Calu3 (cell line): ENCODE measurements around the gene MRPL43. TPM values are rescaled to one million over a fixed set of nuclear protein-coding genes. Genes with fewer than 3 reads are reported as not detected.

Experiments used
- BruUV-seq: library from RNA; stranded (reverse); fragments of 400-500 nt; replicated peaks from 2 replicates; lab custom pipeline; 2021; lab: Mats Ljungman, UMichigan
- CTCF ChIA-PET: fragments of 300-600 bp; sonication (Branson Sonifier 250); formaldehyde crosslinking; loops from one replicate; lab custom pipeline; 2022; ENCODE audit warnings: antibody characterized with exemption; lab: Charles Lee
- DNase-seq: peaks from one replicate; pipeline ENCODE4 v3.0.0; 2022
- H3K27ac Mint-ChIP-seq: one replicate; pipeline ENCODE4 v1.8.0; 2022; ENCODE audit warnings: mixed read lengths; ENCODE audit not compliant: unreplicated experiment
- H3K27me3 Mint-ChIP-seq: one replicate; pipeline ENCODE4 v1.8.0; 2022; ENCODE audit warnings: mixed read lengths; ENCODE audit not compliant: unreplicated experiment
- H3K36me3 Mint-ChIP-seq: one replicate; pipeline ENCODE4 v1.8.0; 2022; ENCODE audit warnings: mild to moderate bottlenecking, moderate library complexity, mixed read lengths; ENCODE audit not compliant: insufficient read depth, unreplicated experiment
- H3K4me1 Mint-ChIP-seq: one replicate; pipeline ENCODE4 v1.8.0; 2022; ENCODE audit warnings: mild to moderate bottlenecking, low read depth, mixed read lengths; ENCODE audit not compliant: unreplicated experiment
- H3K4me3 Mint-ChIP-seq: one replicate; pipeline ENCODE4 v1.8.0; 2022; ENCODE audit warnings: mild to moderate bottlenecking, low read depth, moderate library complexity, mixed read lengths; ENCODE audit not compliant: unreplicated experiment
- H3K9me3 Mint-ChIP-seq: one replicate; pipeline ENCODE4 v1.8.0; 2022; ENCODE audit warnings: low read depth, mixed read lengths; ENCODE audit not compliant: unreplicated experiment
- CTCF ChIP-seq: fragments of 200-600 bp; IDR thresholded peaks from one replicate; pipeline ENCODE4 v1.8.0; 2022; ENCODE audit warnings: antibody characterized with exemption; ENCODE audit not compliant: unreplicated experiment
- intact Hi-C: fragments of 100-400 bp; cut with micrococcal nuclease; formaldehyde crosslinking; loops from one replicate; pipeline ENCODE4 v1.10.0; 2022; ENCODE audit not compliant: unreplicated experiment
- total RNA-seq: library from RNA; stranded (reverse); gene quantifications from 2 replicates; pipeline ENCODE4 v1.2.3, GENCODE V29; 2022

Gene MRPL43
- total RNA-seq, 1 experiment from 2014 or later, result 44.7 TPM

GRCh38 chr10:101029520-101030295 is 42.4 kb upstream of the MRPL43 start:
- H3K27me3 Mint-ChIP-seq, result no peaks in the 10 kb centered on the region
- intact Hi-C loops, result no loop called here
- H3K4me3 Mint-ChIP-seq, result no peak overlapping the region
- CTCF ChIA-PET, result interaction anchor here (1.4 kb wide), 1 partner anchor 18 kb away, joined by 10 read pairs; no protein-coding TSS in a partner anchor
- no peak for TF ChIP-seq CTCF
- no peak for DNase-seq
- BruUV-seq, result no TSS peak
- peaks cover 32% of the 10 kb centered on the region for H3K36me3 Mint-ChIP-seq
- no peak overlapping the region for H3K27ac Mint-ChIP-seq
- peaks cover 8% of the 10 kb centered on the region for H3K4me1 Mint-ChIP-seq
- H3K9me3 Mint-ChIP-seq, result no peaks in the 10 kb centered on the region

DNA sequence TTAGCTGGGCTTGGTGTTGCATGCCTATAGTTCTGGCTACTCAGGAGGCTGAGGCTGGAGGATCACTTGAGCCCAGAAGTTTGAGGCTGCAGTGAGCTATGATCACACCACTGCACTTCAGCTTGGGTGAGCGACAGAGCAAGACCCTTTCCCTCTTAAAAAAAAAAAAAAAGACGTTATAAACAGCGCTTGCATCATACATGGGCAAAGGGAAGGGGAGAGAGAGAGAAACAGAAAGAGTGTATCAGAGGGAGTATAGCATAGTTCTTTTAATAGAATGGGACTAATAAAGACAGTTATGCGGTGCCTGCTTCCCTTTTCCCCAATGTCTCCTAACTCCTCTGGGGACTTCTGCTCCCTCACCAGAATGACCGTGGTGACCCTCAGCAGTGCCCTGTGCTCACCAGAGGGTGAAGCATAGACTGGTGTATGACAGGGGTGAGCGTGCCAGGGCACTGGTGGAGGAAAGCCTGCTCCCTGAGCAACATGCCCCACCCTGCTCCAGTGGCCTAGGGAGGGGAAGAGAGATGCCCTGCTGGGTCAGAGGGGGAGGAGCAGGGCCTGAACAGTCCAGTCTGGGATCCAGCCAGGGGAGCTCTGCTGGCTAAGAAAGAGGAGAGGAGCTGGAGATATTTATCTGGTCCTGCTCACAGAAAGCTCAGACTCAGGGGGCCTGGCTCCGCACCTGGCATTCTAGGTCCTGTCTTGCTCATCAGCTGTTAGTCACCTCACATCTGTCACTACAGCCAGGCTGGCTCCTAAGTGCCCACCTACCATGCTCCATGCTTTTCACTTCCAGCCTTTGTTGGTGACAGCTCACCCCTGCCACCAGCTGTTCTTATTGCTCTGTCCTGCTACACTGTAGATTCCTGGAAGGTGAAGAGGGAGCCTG is 41.4 kb upstream of the MRPL43 start:
- H3K27me3 Mint-ChIP-seq, result no peaks in the 10 kb centered on the region
- peaks cover 31% of the 10 kb centered on the region for H3K36me3 Mint-ChIP-seq
- CTCF ChIA-PET, result interaction anchor here (0.6 to 1.4 kb wide), 3 partner anchors 9 to 14 kb away, joined by 3 to 6 read pairs (median 5); no protein-coding TSS in a partner anchor
- no peak for TF ChIP-seq CTCF
- no TSS peak for BruUV-seq
- intact Hi-C loops, result no loop called here
- DNase-seq, result no peak
- peaks cover 6% of the 10 kb centered on the region for H3K4me1 Mint-ChIP-seq
- no peaks in the 10 kb centered on the region for H3K9me3 Mint-ChIP-seq
- no peak overlapping the region for H3K27ac Mint-ChIP-seq
- H3K4me3 Mint-ChIP-seq, result no peak overlapping the region

- H3K36me3 Mint-ChIP-seq, result peaks cover 18% of the 10 kb centered on the region
- CTCF ChIA-PET, result interaction anchor here (0.6 to 0.8 kb wide), 2 partner anchors 13 to 16 kb away, joined by 4 read pairs; no protein-coding TSS in a partner anchor
- intact Hi-C loops, result no loop called here
- no peaks in the 10 kb centered on the region for H3K27me3 Mint-ChIP-seq
- H3K9me3 Mint-ChIP-seq, result no peaks in the 10 kb centered on the region
- no peak overlapping the region for H3K27ac Mint-ChIP-seq
- no peak for TF ChIP-seq CTCF
- no peak overlapping the region for H3K4me3 Mint-ChIP-seq
- H3K4me1 Mint-ChIP-seq, result no peaks in the 10 kb centered on the region
- no TSS peak for BruUV-seq
- no peak for DNase-seq
These were observed 39.9 kb upstream of the MRPL43 start for GRCh38 chr10:101027106-101027720.
